EL (cell line): ENCODE measurements around the gene ADAMTS14.
A peak's percentile ranks its signal among the peaks of the same experiment; 100 is the strongest.

Experiments
- DNase-seq: peaks from one replicate; pipeline ENCODE4 v3.0.0-alpha.2; 2016

The ADAMTS14 gene

DNA sequence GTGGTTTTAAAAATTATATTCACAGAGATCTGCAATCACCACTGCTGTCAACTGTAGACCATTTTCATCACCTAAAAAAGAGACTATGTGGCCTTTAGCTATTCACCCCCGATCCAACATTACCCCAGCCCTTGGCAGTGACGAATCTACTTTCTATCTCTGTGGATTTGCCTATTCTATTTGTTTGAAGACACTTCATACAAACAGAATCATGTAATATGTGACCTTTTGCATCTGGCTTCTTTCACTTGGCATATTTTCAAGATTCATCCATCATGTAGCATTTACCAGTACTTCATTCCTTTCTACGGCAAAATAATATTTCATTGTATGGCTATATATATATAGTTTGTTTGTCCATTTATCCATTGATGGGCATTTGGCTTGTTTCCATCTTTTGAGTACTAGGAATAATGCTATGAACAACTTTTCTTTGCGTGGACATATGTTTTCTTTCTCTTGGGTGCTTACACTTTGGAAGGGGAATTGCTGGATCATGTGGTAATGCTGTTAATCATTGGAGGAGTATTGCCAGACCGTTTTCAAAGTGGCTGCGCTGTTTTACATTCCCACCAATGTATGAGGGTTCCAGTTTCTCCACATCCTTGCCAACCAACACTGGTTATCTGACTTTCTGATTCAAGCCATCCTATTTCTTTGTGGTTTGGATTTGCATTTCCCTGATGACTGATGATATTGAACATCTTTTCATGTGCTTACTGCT, 22.3 kb downstream of the ADAMTS14 start:
- peak; percentile 20 for DNase-seq

DNA sequence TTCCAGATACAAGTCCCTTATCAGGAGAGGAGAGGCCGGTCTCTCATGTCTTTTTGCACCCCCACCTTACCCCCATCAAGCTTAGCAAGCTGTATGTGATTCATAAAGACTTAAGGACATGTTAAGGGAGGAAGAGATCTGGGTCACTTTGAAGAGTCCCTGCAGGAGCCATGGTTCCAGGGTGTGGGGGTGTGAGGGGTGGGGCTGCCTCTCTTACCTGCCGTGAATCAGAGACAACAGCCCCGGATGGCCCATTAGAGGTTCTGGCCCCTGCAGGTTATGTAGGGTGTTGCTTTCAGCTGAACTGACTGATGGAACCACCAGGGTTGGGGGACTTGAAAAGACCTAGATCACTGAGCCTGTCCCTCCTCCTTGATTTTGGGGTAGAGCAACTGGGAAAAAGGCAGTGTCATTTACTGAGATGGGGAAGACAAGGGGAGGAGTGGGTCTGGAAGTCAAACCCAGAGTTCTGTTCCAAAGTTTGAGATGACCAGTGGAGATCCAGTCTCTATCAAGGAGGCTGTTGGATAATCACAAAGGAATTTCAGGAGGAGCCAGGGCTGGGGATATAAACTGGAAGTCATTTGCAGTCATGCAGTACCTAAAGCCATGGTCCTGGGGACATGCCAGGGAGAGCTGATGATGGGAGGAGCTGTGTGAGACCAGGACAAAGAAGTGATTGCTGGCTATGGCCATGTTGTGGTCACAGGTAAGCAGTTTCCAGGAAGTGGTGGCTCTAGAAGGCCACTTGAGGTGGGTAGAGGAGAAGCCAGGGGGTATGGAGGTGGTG, 23.1 kb downstream of the ADAMTS14 start:
- DNase-seq: peak; percentile 44

DNA sequence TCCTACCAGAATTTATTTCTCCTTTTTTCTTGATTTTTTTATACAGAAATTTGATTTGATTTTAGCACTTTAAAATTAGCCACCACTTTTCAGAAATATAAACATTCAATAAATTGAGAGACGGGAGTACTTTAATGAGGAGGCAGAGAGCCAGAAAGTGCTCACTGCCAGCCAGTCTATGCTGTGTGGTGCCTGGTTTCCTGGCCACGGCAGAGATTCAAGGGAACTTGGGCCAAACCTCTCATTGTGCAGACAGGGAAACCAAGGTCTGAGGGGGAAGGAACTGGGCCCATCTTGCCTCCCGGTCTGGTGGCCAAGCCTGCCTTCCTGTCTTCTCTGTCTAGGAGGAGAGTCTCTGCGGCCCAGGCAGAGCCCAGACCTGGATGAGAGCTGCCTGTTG, 25.9 kb downstream of the ADAMTS14 start:
- DNase-seq: no peak

DNA sequence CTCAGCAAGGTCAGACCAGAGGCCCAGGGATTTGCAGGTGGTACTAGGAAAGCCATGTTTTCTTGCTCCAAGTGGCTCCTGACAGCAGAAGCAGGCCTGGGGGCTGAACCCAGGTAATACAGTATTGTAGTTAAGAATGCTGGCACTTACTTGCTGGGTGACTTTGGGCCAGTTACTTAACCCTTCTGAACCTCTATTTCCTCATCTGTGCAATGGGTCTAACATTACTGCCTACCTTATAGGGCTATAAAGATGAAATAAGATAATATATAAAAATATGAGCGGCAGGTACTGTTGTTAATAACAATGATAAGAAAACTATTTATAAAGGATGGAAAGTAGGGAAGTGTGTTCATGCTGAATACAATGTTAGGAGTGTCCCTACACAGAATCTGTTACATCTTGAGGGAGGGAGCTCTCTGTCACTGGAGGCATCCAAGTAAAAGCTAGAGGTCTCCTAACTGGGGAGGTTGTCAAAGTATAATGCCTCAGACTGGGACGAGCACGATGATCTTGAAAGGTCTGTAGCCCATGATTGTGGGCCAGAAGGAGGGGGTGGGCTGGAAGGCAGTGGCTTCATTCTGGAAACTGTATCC, 26.9 kb downstream of the ADAMTS14 start:
- no peak for DNase-seq

DNA sequence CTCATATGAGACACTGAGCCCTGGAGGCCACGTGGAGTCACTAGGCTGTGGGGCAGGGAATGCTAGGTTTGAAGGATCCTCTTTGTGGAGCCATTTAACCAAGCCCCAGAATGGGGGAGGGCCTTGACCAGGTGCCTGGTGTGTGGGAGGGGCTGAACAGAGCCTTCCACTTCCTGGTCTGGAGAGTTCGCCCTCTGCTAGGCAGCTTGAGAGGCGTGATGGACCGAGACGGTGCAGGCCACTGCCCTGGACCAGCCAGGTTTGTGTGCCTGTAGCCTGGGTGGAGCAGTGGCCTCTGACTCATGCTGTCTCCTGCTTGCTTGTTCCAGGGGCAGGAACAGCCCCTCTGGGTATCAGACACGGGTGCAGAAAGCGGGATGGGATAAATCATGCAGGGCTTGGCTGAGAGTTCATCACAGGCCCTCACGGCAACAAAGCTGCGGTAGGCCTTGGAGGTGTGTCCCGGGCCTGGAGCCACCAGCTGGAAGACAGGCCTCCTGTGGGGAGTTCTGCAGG, 27.4 kb downstream of the ADAMTS14 start:
- DNase-seq: peak; percentile 6

DNA sequence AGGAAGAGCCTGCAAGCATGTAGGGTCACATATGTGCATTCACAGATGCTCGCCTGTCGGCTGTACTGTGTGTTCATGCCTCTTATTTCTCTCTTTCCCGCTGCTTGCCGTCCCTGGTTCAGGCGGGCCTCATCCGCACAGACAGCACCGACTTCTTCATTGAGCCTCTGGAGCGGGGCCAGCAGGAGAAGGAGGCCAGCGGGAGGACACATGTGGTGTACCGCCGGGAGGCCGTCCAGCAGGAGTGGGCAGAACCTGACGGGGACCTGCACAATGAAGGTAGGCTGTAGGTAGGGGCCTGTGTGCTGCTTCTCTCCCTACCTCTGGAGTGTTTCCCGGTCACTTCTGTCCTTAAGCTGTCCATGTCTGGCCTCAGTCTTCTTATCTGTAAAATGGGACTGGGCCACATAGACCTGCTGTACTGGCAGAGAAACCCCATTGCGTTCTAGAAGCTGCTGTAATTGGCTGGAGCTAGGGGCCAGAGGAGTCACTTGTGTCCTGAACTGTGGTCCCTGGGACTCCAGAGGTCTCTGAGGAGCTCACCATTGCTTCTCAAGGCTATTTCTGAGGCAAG, 30.0 kb downstream of the ADAMTS14 start:
- no peak for DNase-seq

DNA sequence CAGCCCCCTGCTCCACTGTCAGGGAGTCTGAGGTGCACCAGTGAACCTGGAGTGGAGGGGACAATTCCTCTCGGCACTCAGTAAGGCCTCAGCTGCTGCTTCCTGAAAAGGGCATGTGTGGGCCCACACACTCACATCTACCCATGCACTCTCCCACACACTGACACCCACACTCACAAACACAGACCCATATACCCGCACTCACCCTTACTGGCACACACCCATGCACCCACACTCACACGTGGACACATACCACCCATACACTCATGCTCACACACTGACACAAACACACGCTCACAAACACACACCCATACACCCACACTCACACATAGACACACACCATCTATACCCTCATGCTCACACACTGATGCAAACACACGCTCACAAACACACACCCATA, 31.9 kb downstream of the ADAMTS14 start:
- no peak for DNase-seq

DNA sequence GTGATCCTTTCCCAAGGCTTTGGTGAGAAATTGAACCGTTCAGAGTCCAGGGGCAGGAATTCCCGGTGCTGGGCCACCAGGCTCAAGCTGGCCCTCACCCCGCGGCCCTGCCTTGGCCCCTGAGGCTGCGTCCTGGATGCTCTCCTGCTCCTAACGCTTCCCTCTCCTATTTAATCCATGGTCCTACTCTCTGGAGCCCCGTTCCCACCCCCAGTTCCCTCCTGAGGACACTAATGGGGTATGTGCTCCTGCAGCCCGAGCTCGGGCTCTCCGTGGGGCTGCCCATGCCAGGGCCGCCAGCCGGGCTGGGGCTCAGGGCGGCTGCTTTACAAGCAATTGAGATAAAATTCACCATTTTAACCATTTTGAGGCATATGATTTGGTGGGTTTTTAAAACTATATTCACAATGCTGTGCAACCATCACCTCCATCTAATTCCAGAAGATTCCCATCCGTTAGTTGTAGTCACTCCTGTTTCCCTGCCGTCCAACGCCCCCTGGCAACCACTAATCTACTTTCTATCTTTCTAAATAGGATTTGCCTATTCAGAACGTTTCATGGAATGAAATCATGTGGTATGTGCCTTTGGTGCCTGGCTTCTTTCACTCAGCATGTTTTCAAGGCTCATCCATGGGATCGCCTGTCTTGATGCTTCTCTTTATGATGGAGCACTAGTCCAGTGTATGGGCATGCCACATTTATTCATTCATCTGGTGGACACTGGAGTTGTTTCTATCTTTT, 33.0 kb downstream of the ADAMTS14 start:
- no peak for DNase-seq

DNA sequence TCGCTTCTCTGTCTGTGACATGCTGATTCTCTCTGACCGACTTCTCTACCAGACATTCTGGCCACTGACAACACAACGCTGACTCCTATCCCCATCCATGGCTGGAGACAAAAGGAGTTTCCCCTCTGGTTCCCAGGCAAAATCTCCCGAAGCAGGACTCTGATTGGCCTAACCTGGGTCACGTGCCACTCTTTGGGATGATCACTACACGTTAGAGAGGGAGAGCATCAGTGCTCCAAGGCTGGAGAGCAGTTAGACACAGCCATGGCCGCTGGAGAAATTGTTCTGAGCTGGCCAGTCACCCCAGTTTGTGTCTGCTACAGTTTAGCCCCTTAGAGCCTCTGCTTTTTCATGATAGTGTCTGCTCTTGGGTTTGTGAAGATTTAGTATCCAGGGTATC, 38.9 kb downstream of the ADAMTS14 start:
- DNase-seq: no peak

DNA sequence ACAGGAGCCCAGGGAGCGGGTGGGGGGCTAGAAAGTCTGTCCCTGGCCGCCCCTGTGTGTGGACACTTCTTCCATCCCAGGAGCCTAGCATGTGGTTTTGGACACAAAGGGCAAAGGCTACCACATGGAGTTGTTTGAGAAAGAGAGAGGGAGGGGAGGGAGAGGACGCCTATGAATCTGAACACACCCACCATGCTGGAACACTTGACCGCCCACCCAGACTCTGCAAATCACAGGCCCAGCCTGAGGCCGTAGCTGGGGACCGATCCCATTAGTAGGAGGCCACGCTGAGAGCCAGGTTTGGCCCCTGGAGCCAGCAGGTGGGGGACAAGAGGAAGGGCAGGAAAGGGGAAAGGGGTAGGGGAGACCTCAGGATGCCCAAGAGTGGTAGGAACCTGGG, 39.6 kb downstream of the ADAMTS14 start:
- no peak for DNase-seq

DNA sequence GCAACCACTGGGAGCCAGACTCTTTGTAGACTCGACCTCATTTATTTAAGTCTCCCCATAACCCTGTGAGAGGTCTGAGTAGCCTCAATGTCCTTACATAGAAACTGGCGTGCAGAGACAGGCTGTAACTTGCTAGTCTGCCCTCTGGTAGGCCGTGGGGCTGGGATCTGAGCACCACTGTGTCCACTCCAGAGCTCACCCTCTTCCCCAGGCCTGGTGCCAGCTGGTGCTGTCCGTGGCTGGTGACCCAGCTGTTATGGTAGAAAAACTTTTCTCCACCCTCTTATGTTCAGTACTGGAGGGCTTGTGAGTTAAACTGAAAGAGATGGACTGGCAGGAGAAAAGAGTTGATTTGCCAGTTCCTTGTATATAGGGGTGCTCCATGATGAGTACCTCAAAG, 41.9 kb downstream of the ADAMTS14 start:
- DNase-seq: no peak

DNA sequence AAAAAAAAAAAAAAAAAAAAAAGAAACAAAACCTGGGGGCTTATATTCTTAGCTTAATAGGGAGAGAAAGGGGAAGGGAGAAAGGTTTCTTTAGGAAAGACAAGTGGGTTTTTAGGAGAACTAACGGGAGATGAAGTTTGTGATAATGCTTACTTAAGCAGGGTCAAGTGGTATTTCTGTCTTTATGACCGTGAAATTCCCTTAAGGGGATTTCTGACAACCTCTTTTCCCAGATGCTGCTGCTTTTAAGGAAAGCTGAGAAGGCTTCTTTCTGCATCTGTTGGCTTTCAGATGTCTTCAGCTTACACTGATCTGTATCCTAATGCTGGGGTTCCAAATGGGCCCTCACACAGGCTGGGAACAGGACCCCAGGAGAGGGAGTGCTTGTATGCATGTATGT, 42.6 kb downstream of the ADAMTS14 start:
- DNase-seq: no peak

DNA sequence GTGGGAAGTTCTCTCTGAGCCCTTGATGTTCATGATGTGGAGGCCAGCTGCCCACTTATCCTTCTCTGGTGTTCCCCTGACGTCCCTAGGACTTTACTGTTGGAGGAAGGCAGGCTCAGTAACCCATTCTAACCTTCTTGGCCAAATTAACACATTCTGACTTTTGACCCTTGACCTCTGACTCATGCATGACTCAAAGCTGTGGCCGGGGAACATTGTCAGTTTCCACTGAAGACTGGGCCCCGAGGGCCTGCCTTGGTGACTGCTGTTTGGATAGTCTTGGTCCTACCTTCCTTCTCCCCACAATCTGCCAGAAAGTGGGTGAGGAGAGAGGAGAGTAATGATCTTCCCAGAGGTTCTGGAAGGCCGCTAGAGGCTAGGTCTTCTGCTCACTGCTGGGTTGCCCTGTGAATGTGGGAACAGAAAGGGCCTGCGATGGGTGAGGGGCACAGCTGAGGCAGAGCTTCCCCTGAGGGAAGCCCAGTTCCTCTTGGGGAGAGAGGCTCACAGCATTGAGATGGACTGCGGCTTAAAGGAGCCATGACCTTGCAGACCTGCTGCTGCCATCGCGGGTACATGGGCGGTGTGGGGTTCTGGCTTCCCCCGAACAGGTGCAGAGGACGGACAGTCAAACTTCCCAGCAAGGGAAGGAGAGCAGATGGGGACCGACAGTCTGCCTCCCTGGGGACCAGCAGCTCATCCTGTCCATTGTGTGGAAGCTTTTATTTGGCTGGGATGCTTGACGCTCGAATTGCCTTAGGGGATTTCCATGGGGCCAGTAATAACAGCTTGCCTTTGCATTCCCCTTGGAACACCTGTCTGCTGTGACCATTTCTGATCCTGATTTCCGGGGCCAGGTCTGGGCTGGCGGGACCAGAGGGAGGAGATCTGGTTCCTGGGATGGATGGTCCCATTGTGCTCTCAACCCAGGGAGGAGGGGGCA, 43.8 kb downstream of the ADAMTS14 start:
- peak; percentile 85 for DNase-seq

DNA sequence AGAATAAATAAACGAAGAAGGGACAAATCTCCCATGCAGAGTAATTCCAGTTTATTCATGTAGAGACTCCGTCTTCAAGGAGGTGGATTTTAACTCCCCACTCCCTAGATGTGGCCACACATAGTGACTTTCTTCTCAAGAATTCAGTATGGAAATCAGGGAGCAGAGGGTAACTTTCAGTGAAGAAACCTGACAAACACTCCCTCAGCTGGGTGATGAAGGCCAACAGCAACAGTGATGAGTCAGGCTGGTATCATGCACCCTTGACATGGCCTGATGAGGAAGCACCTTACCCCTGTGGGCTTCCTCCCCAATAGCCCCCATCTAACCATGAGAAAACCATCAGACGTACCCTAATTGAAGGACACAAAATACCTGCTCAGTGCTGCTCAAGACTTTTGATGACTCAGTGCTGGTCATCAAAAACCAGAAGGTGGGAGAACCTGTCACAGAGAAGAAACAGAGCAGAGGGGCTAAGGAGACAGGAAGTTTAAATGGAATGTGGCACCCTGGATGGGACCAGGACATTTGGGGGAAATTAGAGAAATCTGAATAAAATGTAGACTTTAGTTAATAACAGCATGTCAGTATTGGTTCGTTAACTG, 50.6 kb downstream of the ADAMTS14 start:
- DNase-seq: peak; percentile 85

DNA sequence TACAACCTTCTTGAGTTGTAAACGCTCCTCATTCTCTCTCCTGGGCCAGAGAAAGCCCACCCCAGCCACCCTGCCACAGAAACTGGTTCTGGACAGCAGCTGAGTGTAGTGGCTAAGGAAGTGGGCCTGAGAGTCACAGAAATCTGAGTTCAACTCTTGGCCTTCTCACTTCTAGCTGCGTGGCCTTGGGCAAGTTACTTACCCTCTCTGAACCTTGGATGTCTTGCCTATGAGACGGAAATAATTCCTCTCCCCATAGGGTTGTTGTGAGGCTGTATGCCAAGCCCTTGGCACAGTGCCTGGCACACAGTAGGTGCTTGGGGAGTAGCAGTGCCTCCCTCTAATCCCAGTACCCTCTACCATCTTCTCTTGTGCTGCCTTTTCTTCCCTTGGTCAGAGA, 51.5 kb downstream of the ADAMTS14 start:
- no peak for DNase-seq

DNA sequence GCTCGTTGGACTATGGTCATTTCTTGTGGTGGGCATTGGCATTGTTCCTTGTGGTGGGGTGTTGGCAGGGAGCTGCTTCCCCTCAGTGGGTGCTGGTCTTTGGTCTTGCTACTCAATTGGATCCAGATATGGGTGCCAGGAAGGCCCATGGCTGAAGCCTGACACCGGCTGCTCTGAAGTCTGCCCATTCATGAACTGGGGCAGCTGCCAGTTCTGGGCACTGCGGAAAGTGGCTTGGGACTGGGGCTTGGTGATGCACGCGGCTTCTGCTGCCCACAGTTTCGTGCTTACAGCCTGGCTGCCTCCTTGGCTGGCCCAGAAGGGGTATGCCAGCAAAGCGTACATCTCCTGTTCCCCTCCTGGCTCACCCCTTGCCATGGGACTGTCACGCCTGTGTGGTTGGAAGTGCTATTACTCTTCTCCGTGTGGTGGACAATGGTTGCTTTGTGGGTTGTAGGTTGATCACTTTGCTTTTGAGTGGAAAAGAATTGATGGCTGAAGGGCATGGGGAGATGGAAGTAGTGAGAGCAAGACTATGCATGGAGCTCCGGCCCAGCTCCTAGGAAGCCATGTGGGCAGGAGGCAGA, 54.7 kb downstream of the ADAMTS14 start:
- DNase-seq: no peak

DNA sequence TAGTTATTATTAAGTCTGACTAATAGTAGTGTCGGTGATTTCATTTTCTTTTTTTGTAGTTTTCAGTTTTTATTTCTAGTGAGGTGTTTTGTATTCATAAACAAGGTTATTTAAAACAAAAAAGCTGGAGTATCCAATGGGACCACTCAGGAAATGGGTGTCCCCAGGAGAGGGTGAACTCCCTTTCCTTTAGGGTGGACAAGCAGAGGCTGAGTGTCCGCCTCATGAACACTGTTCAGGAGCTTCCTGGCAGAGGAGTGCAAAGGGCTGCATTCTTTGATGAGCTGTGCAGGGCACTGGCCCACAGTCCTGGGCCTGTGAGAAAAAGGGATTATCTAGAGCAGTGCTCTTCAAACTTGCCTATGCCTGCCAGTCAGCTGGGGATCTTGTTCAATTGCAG, 56.0 kb downstream of the ADAMTS14 start:
- DNase-seq: no peak

DNA sequence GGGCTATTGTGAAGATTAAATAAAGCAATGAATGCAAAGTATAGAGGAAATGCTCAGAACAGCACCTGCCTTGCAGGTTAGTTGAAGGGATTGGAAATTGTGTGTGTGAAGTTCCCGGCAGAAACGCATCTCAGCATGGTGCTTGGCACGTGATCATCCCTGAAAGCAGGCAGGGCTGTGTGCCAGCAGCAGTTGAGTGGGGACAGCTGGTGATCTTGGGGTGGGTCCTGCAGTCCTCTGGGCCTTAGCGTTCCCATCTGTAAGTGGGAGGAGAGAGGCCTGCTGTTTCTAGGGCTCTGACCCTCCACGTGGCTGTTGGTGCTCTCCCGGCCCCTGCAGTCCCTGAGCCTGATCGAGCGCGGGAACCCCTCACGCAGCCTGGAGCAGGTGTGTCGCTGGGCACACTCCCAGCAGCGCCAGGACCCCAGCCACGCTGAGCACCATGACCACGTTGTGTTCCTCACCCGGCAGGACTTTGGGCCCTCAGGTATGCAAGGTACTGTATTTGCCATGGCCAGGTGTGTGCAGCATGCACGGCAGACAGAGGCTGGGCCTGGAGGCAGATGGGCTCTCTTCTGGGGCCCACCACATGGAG, 57.6 kb downstream of the ADAMTS14 start:
- DNase-seq: no peak

DNA sequence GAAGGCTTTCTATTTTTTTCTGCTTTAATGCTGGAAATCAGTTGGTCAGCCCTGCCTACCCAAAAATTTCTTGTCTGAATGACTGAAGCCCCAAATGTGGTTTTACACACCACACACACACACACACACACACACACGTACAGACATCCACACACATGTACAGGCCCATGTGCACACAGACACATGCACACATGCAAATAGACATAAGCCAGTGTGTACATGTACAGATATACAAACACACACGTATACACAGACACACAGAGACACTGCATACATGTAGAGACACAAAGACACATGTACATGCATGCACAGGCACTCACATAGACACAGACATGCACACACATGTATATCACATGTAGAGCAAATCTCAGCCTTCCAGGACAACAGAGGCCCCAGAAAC, 58.6 kb downstream of the ADAMTS14 start:
- DNase-seq: no peak

DNA sequence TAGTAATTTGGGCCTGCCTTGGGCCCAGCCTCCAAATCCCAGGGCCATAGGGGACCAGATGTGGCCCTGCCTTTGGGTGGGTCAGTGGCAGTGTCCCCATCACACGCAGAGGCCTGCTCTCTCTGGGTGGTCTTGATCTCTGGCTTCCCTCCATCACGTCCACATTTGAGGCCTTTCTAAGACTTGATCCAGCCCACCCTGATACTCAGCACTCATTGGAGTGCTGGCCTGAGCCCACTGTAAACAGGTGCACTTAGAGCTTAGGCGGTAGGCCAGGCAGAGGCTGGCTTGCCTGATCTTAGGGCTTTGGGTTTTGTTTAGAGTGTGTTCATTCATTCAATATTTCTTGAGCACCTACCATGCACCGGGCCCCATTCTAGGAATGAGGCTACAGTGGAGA, 60.3 kb downstream of the ADAMTS14 start:
- no peak for DNase-seq
